ENCODE measurements around the gene ARHGAP9.
"Not testable (repeated sequence)": the region's sequence is repeated elsewhere in the genome, so short reads cannot be mapped to it uniquely, and the experiment has no call there.

Gene ARHGAP9

GRCh38 chr12:57456145-57456700 is 23.4 kb downstream of the ARHGAP9 start:
- peak; percentile 55 for DNase-seq

- no peak for DNase-seq
Observed at GRCh38 chr12:57455374-57456144, 24.1 kb downstream of the ARHGAP9 start.

GRCh38 chr12:57454566-57455373 is 24.9 kb downstream of the ARHGAP9 start, which contains the start of gene INHBE:
TSS of gene INHBE (plus strand) at chr12:57455307. CDS start at chr12:57455537, 230 bp downstream.
- DNase-seq: no peak

- DNase-seq: no peak
Observed at GRCh38 chr12:57454213-57454565, 25.5 kb downstream of the ARHGAP9 start.

GRCh38 chr12:57452937-57453509 is 26.6 kb downstream of the ARHGAP9 start:
- peak; percentile 39 for DNase-seq

GRCh38 chr12:57452181-57452936 is 27.3 kb downstream of the ARHGAP9 start:
- no peak for DNase-seq

- no peak for DNase-seq
Observed at GRCh38 chr12:57451233-57451778, 28.4 kb downstream of the ARHGAP9 start.

GRCh38 chr12:57450057-57450456 is 29.6 kb downstream of the ARHGAP9 start:
- DNase-seq: no peak

GRCh38 chr12:57449375-57449774 is 30.3 kb downstream of the ARHGAP9 start:
- no peak for DNase-seq

GRCh38 chr12:57448669-57449068 is 31.0 kb downstream of the ARHGAP9 start:
- DNase-seq: no peak

- no peak for DNase-seq
Observed at GRCh38 chr12:57446292-57446960, 33.2 kb downstream of the ARHGAP9 start.

- DNase-seq: no peak
Observed at GRCh38 chr12:57444744-57445143, 34.9 kb downstream of the ARHGAP9 start.

- not testable (repeated sequence) for DNase-seq
Observed at GRCh38 chr12:57444337-57444736, 35.3 kb downstream of the ARHGAP9 start.

- no peak for DNase-seq
Observed at GRCh38 chr12:57441846-57442427, 37.7 kb downstream of the ARHGAP9 start.

GRCh38 chr12:57441393-57441792 is 38.3 kb downstream of the ARHGAP9 start:
- DNase-seq: not testable (repeated sequence)

- DNase-seq: no peak
Observed at GRCh38 chr12:57439762-57440266, 39.9 kb downstream of the ARHGAP9 start.

- no peak for DNase-seq
Observed at GRCh38 chr12:57438400-57438799, 41.3 kb downstream of the ARHGAP9 start.

- DNase-seq: no peak
Observed at GRCh38 chr12:57435293-57435692, 44.4 kb downstream of the ARHGAP9 start.

GRCh38 chr12:57434517-57435223 is 45.0 kb downstream of the ARHGAP9 start, which contains the start of gene INHBC:
TSS of gene INHBC (plus strand) at chr12:57434784. CDS start at chr12:57434887, 103 bp downstream.
- DNase-seq: no peak

GRCh38 chr12:57433370-57433769 is 46.3 kb downstream of the ARHGAP9 start:
- DNase-seq: no peak
